ENCODE results near the gene AARS2. TPM values are rescaled to one million over a fixed set of nuclear protein-coding genes. Genes with fewer than 3 reads are reported as not detected.

Gene AARS2
- total and polyA plus RNA-seq, 9 of the 15 experiments (the other 6 are each of a cell fraction or from before 2014, with no cell fraction given): 0.97 to 34.0 (median 18.3) TPM

GRCh38 chr6:44278774-44279697 lies 34.1 kb downstream of the AARS2 start:
- FAIRE-seq (no peak), ATAC-seq (no peak), DNase-seq (ENCODE audit: extremely low read depth in 1 of 4, low spot score in 3 of 4) (no peak)
- Histone ChIP-seq H2AFZ (ENCODE audit: low read depth, low read length) (no peak overlapping the region), H3K4me1 (replicated peaks in 1 of 2; ENCODE audit: control insufficient read depth in 2 of 2, insufficient read depth in 2 of 2, low read length in 2 of 2) (peaks cover 0 to 20% of the 10 kb centered on the region in 2 experiments; a peak in 2 of 5 replicates), H4K20me1 (replicated peaks; ENCODE audit: control insufficient read depth, insufficient read depth, low read length) (peaks cover 13% of the 10 kb centered on the region), H3K79me2 (ENCODE audit: control insufficient read depth, insufficient read depth, low read length) (no peaks in the 10 kb centered on the region), H3K9me1 (ENCODE audit: control insufficient read depth, insufficient read depth, low read length) (peaks cover 4% of the 10 kb centered on the region), H3K4me2 (ENCODE audit: insufficient read depth, low read length) (no peak overlapping the region), H3K27ac (ENCODE audit: extremely low read depth, low read depth, low read length) (no peak overlapping the region), H3K9me3 (replicated peaks; ENCODE audit: control insufficient read depth, insufficient read depth, low read depth, low read length) (no peaks in the 10 kb centered on the region), H3K4me3 (no peak overlapping the region), H3K9ac (ENCODE audit: insufficient read depth in 1 of 2, low read depth in 2 of 2, low read length in 2 of 2) (no peak overlapping the region), H3K36me3 (ENCODE audit: control insufficient read depth, insufficient read depth, low read length) (no peaks in the 10 kb centered on the region), H3K27me3 (ENCODE audit: control insufficient read depth in 2 of 2, insufficient read depth in 2 of 2, low read length in 2 of 2) (peaks cover 68 to 89% of the 10 kb centered on the region in 2 experiments)
- in situ Hi-C loops (cut with MboI): no loop called here
- ChIA-PET CTCF (ENCODE audit: low intra/inter-chr PET ratio) (no interaction called here), POLR2A (interaction anchor here (0.7 to 1.5 kb wide), 4 partner anchors 9 to 494 kb away, joined by 3 to 5 read pairs (median 4); partner anchors contain the start of genes AARS2 and TMEM151B)
- no TSS peak for BruUV-seq (replicated peaks)
- intact Hi-C loops (cut with micrococcal nuclease): no loop called here
- TF ChIP-seq TAF9B (IDR thresholded peaks at IDR 0.05; ENCODE audit: partially characterized antibody) (no peak), ATF3 (IDR thresholded peaks at IDR 0.05) (0 out of 2 replicates have a peak, but pooled peaks have one; percentile 24), ATF3 (CRISPR knock-in tag; conservative IDR thresholded peaks at IDR 0.05) (no peak)
- 1% methylated on average over 9 of the region's 9 CpGs for WGBS (ENCODE audit: insufficient coverage, low coverage, missing lambda C conversion rate)
